OCI-LY3 (cell line): Measurements from ENCODE around the gene PTPRT.

Experiments used
- CTCF ChIP-seq: fragments of 200-600, 300-600 bp; sonication (generic); IDR thresholded peaks from 2 replicates; pipeline ENCODE4 v1.5.1; 2014; ENCODE audit warnings: antibody characterized with exemption, low read length, low read depth
- EZH2phosphoT487 ChIP-seq: fragments of 200-600 bp; shearing (Covaris generic); IDR thresholded peaks from 2 replicates; pipeline ENCODE4 v1.6.1; 2018; ENCODE audit warnings: antibody characterized with exemption, mixed run types, low read depth

GRCh38 chr20:43165611-43166010 is 24.1 kb downstream of the PTPRT start:
- TF ChIP-seq CTCF = no peak
- TF ChIP-seq EZH2phosphoT487 = no peak
